GM19025 (cell line): ENCODE measurements around the gene ACAA1.
"Not testable (repeated sequence)": the region's sequence is repeated elsewhere in the genome, so short reads cannot be mapped to it uniquely, and the experiment has no call there.

Experiments used
- ATAC-seq: cut with Tn5 transposase; IDR thresholded peaks from one replicate; pipeline ENCODE4 v1.9.1; 2021; ENCODE audit warnings: mild to moderate bottlenecking, low read depth, moderate library complexity; ENCODE audit not compliant: unreplicated experiment

Gene ACAA1

GRCh38 chr3:38108649-38109579 lies 28.0 kb downstream of the ACAA1 start:
- ATAC-seq = no peak

- ATAC-seq = no peak
Measured at GRCh38 chr3:38107911-38108648, 28.8 kb downstream of the ACAA1 start.

- no peak for ATAC-seq
Measured at GRCh38 chr3:38105525-38105924, 31.4 kb downstream of the ACAA1 start.

GRCh38 chr3:38102444-38102814 lies 34.5 kb downstream of the ACAA1 start:
- no peak for ATAC-seq

GRCh38 chr3:38101811-38102443 lies 35.0 kb downstream of the ACAA1 start:
- ATAC-seq = no peak

GRCh38 chr3:38100498-38100897 lies 36.4 kb downstream of the ACAA1 start:
- ATAC-seq = no peak

GRCh38 chr3:38099518-38099917 lies 37.4 kb downstream of the ACAA1 start:
- no peak for ATAC-seq

- no peak for ATAC-seq
Measured at GRCh38 chr3:38098376-38098723, 38.6 kb downstream of the ACAA1 start.

GRCh38 chr3:38097446-38098375 lies 39.2 kb downstream of the ACAA1 start:
- ATAC-seq = no peak

- no peak for ATAC-seq
Measured at GRCh38 chr3:38095669-38096483, 41.1 kb downstream of the ACAA1 start.

GRCh38 chr3:38094999-38095398 lies 41.9 kb downstream of the ACAA1 start:
- no peak for ATAC-seq

GRCh38 chr3:38090453-38090852 lies 46.5 kb downstream of the ACAA1 start:
- no peak for ATAC-seq

- no peak for ATAC-seq
Measured at GRCh38 chr3:38089163-38089562, 47.8 kb downstream of the ACAA1 start.

- ATAC-seq = no peak
Measured at GRCh38 chr3:38088126-38089078, 48.5 kb downstream of the ACAA1 start.

- not testable (repeated sequence) for ATAC-seq
Measured at GRCh38 chr3:38087278-38087677, 49.6 kb downstream of the ACAA1 start.

GRCh38 chr3:38086496-38086895 lies 50.4 kb downstream of the ACAA1 start:
- no peak for ATAC-seq

- no peak for ATAC-seq
Measured at GRCh38 chr3:38085943-38086324, 51.0 kb downstream of the ACAA1 start.

- no peak for ATAC-seq
Measured at GRCh38 chr3:38085311-38085942, 51.5 kb downstream of the ACAA1 start.
